Measurements from ENCODE around the gene MSRB2.

Gene MSRB2

DNA sequence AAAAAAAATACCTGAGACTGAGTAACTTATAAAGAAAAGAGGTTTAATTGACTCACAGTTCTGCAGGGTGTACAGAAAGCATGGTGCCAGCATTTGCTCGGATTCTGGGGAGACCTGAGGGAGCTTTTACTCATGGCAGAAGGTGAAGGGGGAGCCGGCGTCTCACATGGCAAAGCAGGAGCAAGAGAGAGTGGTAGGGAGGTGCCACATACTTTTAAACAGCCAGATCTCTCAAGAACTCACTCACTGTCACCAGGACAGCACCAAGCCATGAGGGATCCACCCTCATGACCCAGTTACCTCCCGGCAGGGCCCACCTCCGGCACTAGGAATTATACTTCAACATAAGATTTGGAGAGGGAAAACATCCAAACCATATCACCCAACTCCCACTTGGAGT is 25.8 kb downstream of the MSRB2 start:
- H3K36me3 ChIP-seq (ENCODE audit: insufficient read depth, low read depth, low read length): no peaks in the 10 kb centered on the region
- no peak overlapping the region for H3K4me3 ChIP-seq (ENCODE audit: low read length)
- no peak overlapping the region for H3K27ac ChIP-seq (ENCODE audit: low read length)
- no peaks in the 10 kb centered on the region for H3K4me1 ChIP-seq (ENCODE audit: insufficient read depth, low read length)
- no peaks in the 10 kb centered on the region for H3K9me3 ChIP-seq (ENCODE audit: insufficient read depth, low read depth, low read length)
- H3K27me3 ChIP-seq (ENCODE audit: insufficient read depth, low read length): no peaks in the 10 kb centered on the region
- no peak overlapping the region for H3K9ac ChIP-seq (ENCODE audit: low read depth, low read length)

DNA sequence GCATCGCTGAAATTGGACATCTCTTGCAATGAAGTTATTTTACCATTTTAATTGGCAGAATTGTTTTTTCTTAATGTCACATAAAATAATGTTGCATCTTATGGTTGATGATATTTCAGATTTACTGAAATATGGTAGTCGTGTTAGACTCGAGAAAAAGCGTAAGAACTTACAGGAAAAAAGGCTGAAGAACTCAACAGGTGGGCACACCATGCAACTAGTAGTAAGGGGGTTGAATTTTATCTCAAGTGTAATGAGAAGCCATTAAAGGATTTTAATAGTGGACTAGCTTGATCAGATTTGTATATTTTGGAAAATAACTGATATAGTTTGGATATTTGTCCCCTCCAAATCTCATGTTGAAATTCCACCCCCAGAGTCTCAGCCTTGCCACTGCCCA is 41.1 kb downstream of the MSRB2 start:
- Histone ChIP-seq H3K9ac (ENCODE audit: low read depth, low read length) (no peak overlapping the region), H3K4me1 (ENCODE audit: insufficient read depth, low read length) (no peaks in the 10 kb centered on the region), H3K27me3 (ENCODE audit: insufficient read depth, low read length) (no peaks in the 10 kb centered on the region), H3K36me3 (ENCODE audit: insufficient read depth, low read depth, low read length) (no peaks in the 10 kb centered on the region), H3K9me3 (ENCODE audit: insufficient read depth, low read depth, low read length) (no peaks in the 10 kb centered on the region), H3K4me3 (ENCODE audit: low read length) (no peak overlapping the region), H3K27ac (ENCODE audit: low read length) (no peak overlapping the region)

DNA sequence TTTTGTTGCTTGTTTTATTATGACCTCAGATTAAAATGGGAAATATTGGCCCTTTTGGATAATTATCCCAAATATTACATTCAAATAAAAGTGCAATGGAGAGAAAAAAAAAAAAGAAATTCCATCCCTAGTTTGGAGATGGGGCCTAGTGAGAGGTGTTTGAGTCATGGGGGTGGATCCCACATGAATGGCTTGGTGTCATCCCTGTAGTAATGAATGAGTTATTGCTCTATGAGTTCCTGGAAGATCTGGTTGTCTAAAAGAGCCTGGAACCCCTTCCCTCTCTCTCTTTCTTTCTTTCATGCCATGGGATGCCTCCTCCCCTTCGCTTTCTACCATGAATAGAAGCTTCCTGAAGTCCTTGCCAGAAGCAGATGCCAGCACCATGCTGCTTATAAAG is 44.3 kb downstream of the MSRB2 start:
- Histone ChIP-seq H3K36me3 (ENCODE audit: insufficient read depth, low read depth, low read length) (no peaks in the 10 kb centered on the region), H3K27me3 (ENCODE audit: insufficient read depth, low read length) (no peaks in the 10 kb centered on the region), H3K9ac (ENCODE audit: low read depth, low read length) (no peak overlapping the region)

DNA sequence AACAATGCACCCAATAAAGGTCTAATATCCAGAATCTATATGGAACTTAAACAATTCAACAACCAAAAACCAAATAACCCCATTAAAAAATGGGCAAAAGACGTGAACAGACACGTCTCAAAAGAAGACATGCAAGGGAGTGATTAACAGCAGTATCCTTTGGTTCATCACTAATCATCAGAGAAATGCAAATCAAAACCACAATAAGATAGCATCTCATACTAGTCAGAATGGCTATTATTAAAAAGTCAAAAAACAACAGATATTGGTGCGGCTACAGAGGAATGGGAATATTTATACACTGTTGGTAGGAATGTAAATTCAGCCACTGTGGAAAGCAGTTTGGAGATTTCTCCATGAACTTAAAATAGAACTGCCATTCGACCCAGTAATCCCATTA is 46.6 kb downstream of the MSRB2 start:
- Histone ChIP-seq H3K36me3 (ENCODE audit: insufficient read depth, low read depth, low read length) (no peaks in the 10 kb centered on the region), H3K9me3 (ENCODE audit: insufficient read depth, low read depth, low read length) (no peaks in the 10 kb centered on the region), H3K4me3 (ENCODE audit: low read length) (no peak overlapping the region), H3K27ac (ENCODE audit: low read length) (no peak overlapping the region), H3K27me3 (ENCODE audit: insufficient read depth, low read length) (no peaks in the 10 kb centered on the region), H3K9ac (ENCODE audit: low read depth, low read length) (no peak overlapping the region), H3K4me1 (ENCODE audit: insufficient read depth, low read length) (no peaks in the 10 kb centered on the region)

More for the DNA sequence above, 44.3 kb downstream of the MSRB2 start:
- H3K9me3 ChIP-seq (ENCODE audit: insufficient read depth, low read depth, low read length): no peaks in the 10 kb centered on the region
- H3K27ac ChIP-seq (ENCODE audit: low read length): no peak overlapping the region
- H3K4me1 ChIP-seq (ENCODE audit: insufficient read depth, low read length): no peaks in the 10 kb centered on the region
- no peak overlapping the region for H3K4me3 ChIP-seq (ENCODE audit: low read length)

DNA sequence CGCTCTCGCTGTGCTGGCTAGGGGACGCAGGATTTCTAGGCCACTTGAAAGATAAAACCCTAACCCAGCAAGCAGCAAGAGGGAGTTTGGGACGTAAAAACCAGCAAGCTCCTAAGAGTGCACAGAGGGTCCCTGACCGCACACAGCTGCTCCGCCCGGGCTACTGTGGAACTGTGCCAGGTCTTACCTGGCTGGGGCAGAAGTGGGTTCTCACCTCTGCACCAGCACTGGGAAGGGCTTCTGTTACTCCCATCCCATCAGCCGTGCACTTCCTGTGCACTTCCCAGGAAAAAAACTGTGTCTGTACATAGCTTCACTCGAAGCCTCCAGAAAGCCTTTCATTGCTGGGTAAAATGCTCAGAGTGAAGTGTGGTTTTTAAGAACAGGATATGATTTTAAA is 50.9 kb downstream of the MSRB2 start:
- Histone ChIP-seq H3K9ac (ENCODE audit: low read depth, low read length) (no peak overlapping the region), H3K27ac (ENCODE audit: low read length) (no peak overlapping the region), H3K9me3 (ENCODE audit: insufficient read depth, low read depth, low read length) (no peaks in the 10 kb centered on the region), H3K4me1 (ENCODE audit: insufficient read depth, low read length) (no peaks in the 10 kb centered on the region), H3K36me3 (ENCODE audit: insufficient read depth, low read depth, low read length) (no peaks in the 10 kb centered on the region), H3K4me3 (ENCODE audit: low read length) (no peak overlapping the region), H3K27me3 (ENCODE audit: insufficient read depth, low read length) (no peaks in the 10 kb centered on the region)

DNA sequence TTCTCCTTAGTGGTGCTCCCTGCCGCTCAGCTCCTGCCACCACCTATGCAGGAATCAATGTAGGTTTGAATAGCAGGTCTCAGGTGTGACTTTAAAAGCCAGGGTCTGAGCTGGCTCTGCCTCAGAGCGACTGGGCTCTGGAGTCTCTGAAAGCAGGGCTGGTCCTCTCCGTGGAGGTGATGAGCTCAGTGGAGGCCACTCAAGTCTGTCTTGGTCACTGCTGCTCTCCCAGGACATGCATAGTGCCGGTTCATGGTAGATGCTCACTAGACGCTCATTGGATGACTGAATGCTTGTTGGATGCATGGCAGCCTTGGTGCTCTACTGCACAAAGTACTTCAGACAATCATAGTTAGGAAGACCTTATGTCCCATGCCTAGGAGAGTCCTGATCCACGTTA is 51.7 kb downstream of the MSRB2 start:
- Histone ChIP-seq H3K9ac (ENCODE audit: low read depth, low read length) (no peak overlapping the region), H3K9me3 (ENCODE audit: insufficient read depth, low read depth, low read length) (no peaks in the 10 kb centered on the region), H3K27me3 (ENCODE audit: insufficient read depth, low read length) (no peaks in the 10 kb centered on the region)

DNA sequence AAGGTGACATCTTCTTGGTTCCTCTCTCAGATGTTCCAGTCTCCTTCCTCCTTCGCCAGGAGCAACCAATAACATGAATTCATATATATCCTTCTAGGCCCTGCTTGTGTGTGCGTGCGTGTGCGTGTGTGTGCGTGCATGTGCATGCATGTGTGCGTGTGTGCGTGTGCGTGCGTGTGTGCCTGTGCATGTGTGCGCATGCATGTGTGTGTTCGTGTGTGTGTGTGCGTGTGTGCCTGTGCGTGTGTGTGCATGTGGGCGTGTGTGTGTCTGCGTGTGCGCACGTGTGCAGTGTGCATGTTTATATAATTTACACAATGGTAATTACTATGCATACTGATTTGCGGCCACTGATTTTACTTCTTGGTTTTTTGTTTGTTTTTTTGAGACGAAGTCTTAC is 52.8 kb downstream of the MSRB2 start:
- no peak overlapping the region for H3K27ac ChIP-seq (ENCODE audit: low read length)
- H3K9me3 ChIP-seq (ENCODE audit: insufficient read depth, low read depth, low read length): no peaks in the 10 kb centered on the region
- no peak overlapping the region for H3K9ac ChIP-seq (ENCODE audit: low read depth, low read length)
- no peak overlapping the region for H3K4me3 ChIP-seq (ENCODE audit: low read length)
- no peaks in the 10 kb centered on the region for H3K36me3 ChIP-seq (ENCODE audit: insufficient read depth, low read depth, low read length)
- no peaks in the 10 kb centered on the region for H3K27me3 ChIP-seq (ENCODE audit: insufficient read depth, low read length)
- H3K4me1 ChIP-seq (ENCODE audit: insufficient read depth, low read length): no peaks in the 10 kb centered on the region

More for the DNA sequence above, 51.7 kb downstream of the MSRB2 start:
- H3K36me3 ChIP-seq (ENCODE audit: insufficient read depth, low read depth, low read length): no peaks in the 10 kb centered on the region
- H3K27ac ChIP-seq (ENCODE audit: low read length): no peak overlapping the region
- no peaks in the 10 kb centered on the region for H3K4me1 ChIP-seq (ENCODE audit: insufficient read depth, low read length)
- H3K4me3 ChIP-seq (ENCODE audit: low read length): no peak overlapping the region

DNA sequence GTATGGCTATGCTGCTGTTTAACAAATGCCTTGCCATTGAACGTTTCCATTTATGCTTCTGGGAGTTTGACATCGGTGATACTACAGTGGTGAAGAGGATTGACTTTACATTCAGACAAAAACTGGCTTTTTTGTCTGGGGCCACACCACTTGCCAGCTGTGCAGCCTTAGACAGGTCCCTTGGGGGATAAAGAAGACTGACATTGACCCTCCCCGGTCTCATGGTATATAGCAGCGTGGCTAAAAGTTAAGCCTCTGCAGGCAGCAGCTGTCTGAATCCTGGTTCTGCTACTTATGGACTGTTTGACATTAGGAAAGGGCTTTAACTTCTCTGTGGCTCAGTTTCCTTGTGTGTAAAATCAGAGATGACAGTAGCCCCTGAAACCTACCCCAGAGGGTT is 54.7 kb downstream of the MSRB2 start:
- no peaks in the 10 kb centered on the region for H3K4me1 ChIP-seq (ENCODE audit: insufficient read depth, low read length)
- H3K9me3 ChIP-seq (ENCODE audit: insufficient read depth, low read depth, low read length): no peaks in the 10 kb centered on the region
- H3K9ac ChIP-seq (ENCODE audit: low read depth, low read length): no peak overlapping the region
- H3K36me3 ChIP-seq (ENCODE audit: insufficient read depth, low read depth, low read length): no peaks in the 10 kb centered on the region
- no peaks in the 10 kb centered on the region for H3K27me3 ChIP-seq (ENCODE audit: insufficient read depth, low read length)
- H3K4me3 ChIP-seq (ENCODE audit: low read length): no peak overlapping the region
- no peak overlapping the region for H3K27ac ChIP-seq (ENCODE audit: low read length)

DNA sequence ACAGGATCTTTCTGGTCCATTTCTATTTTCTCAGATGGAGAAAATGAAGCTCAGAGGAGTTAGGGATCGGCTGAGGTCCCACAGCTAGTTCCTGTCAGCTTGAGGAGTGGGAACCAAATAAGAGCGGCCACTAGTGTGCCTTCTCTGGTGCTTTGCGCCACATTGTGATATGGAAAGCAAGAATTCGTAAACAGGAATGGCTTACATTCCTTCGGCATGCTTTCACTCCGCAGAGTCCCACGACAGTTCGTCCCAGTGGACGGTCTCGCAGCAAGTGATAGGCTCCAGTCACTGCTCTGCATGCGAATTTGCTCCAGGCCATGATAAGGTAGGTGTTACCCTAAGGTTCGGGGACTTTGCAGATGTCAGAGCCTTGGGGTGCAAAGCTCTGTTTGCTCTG is 55.2 kb downstream of the MSRB2 start:
- Histone ChIP-seq H3K27ac (ENCODE audit: low read length) (no peak overlapping the region), H3K9ac (ENCODE audit: low read depth, low read length) (no peak overlapping the region), H3K4me3 (ENCODE audit: low read length) (no peak overlapping the region), H3K4me1 (ENCODE audit: insufficient read depth, low read length) (no peaks in the 10 kb centered on the region), H3K9me3 (ENCODE audit: insufficient read depth, low read depth, low read length) (no peaks in the 10 kb centered on the region), H3K36me3 (ENCODE audit: insufficient read depth, low read depth, low read length) (no peaks in the 10 kb centered on the region), H3K27me3 (ENCODE audit: insufficient read depth, low read length) (no peaks in the 10 kb centered on the region)

DNA sequence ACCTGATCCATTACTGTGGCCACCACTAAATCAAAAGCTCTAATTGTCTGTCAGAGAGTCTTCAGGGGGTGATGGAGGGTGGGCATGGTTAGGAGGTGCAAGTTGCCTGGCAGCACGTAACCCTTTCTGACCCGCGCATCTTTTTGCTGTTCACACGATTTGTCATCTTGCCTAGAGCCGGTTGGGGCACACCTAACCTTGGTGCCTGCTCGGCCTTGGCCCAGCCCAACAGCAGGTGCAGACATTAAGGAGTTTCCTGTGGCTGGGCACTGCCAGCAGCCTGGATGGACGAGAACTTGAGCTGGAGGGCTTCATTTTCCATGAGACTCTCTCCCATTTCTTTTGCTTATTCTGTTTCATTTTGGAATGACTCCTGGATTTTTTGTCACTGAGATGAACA is 55.7 kb downstream of the MSRB2 start:
- Histone ChIP-seq H3K27me3 (ENCODE audit: insufficient read depth, low read length) (no peaks in the 10 kb centered on the region; the same call in 1 of the 2 replicates), H3K4me3 (ENCODE audit: low read length) (no peak overlapping the region), H3K36me3 (ENCODE audit: insufficient read depth, low read depth, low read length) (no peaks in the 10 kb centered on the region), H3K27ac (ENCODE audit: low read length) (no peak overlapping the region), H3K9ac (ENCODE audit: low read depth, low read length) (no peak overlapping the region), H3K4me1 (ENCODE audit: insufficient read depth, low read length) (no peaks in the 10 kb centered on the region), H3K9me3 (ENCODE audit: insufficient read depth, low read depth, low read length) (no peaks in the 10 kb centered on the region)

DNA sequence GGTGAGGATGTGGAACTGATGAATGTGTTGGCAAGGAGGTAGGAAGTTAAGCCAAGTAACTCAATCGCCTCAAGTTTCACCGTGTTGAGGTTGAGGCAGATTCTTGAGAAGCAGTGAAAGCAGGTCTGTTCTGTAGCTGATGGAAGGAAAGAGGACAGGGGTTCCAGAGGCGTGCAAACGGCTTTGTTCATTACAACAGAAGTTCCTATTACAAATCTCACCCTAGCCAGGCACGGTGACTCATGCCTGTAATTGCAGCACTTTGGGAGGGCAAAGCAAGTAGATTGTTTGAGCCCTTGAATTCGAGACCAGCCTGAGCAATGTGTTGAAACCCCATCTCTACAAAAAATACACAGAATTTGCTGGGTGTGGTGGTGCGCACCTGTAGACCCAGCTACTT is 59.8 kb downstream of the MSRB2 start:
- peaks cover 10% of the 10 kb centered on the region for H3K27me3 ChIP-seq (ENCODE audit: insufficient read depth, low read length)

DNA sequence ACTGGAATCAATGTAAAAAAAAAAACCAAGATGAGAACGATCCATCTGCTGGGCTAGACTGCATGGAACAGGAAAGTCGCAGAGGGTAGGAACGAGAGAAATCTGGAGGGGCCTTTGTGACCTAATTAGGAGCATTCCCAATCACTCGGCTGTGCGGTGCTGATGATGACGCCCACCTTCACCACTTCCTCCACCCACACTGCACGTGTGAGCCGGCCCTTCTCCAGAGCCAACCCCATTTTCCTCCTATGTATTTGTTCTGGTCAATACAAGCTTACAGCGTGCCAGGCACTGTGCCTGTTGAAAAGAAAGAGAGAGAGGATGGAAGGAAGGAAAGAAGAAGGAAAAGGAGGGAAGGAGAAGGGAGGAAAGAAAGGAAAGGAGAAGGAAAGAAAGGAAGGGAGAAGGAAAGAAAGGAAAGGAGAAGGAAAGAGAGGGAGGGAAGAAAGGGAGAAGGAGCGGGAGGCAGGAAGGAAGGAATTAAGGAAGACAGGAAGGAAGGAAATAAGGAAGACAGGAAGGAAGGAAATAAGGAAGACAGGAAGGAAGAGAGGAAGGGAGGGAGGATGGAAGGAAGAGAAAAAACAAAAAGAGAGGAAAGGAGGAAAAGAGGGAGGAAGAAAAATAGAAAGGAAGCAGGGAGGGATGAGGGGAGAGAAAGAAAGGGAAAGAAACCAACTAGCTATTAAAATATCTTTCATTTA is 61.2 kb downstream of the MSRB2 start:
- Histone ChIP-seq H3K36me3 (ENCODE audit: insufficient read depth, low read depth, low read length) (no peaks in the 10 kb centered on the region), H3K27me3 (ENCODE audit: insufficient read depth, low read length) (peaks cover 23% of the 10 kb centered on the region), H3K27ac (ENCODE audit: low read length) (no peak overlapping the region), H3K4me1 (ENCODE audit: insufficient read depth, low read length) (no peaks in the 10 kb centered on the region), H3K4me3 (ENCODE audit: low read length) (no peak overlapping the region), H3K9me3 (ENCODE audit: insufficient read depth, low read depth, low read length) (no peaks in the 10 kb centered on the region), H3K9ac (ENCODE audit: low read depth, low read length) (no peak overlapping the region)

More for the DNA sequence above, 59.8 kb downstream of the MSRB2 start:
- Histone ChIP-seq H3K4me1 (ENCODE audit: insufficient read depth, low read length) (no peaks in the 10 kb centered on the region), H3K9ac (ENCODE audit: low read depth, low read length) (no peak overlapping the region), H3K36me3 (ENCODE audit: insufficient read depth, low read depth, low read length) (no peaks in the 10 kb centered on the region), H3K4me3 (ENCODE audit: low read length) (no peak overlapping the region), H3K9me3 (ENCODE audit: insufficient read depth, low read depth, low read length) (no peaks in the 10 kb centered on the region), H3K27ac (ENCODE audit: low read length) (no peak overlapping the region)

Measured in iPS-20b (cell line).